Activated CD8-positive, alpha-beta T cell treated with anti-CD3 and anti-CD28 coated beads for 36 hours (primary cell): Measurements from ENCODE around the gene SPTSSB. TPM values are rescaled to one million over a fixed set of nuclear protein-coding genes. Genes with fewer than 3 reads are reported as not detected.

Experiments used
- ATAC-seq: fragments of 200-7000 bp; cut with Tn5 transposase; one replicate; pipeline ENCODE4 v1.10.0; 2021; ENCODE audit warnings: mild to moderate bottlenecking, moderate library complexity
- CTCF ChIA-PET: fragments of 350-600 bp; sonication (Branson Sonifier 250); formaldehyde crosslinking; loops from one replicate; lab custom pipeline; 2021; ENCODE audit warnings: antibody characterized with exemption; lab: Charles Lee
- POLR2A ChIA-PET: fragments of 350-600 bp; sonication (Branson Sonifier 250); formaldehyde crosslinking; loops from one replicate; lab custom pipeline; 2021; ENCODE audit warnings: antibody characterized with exemption; lab: Charles Lee
- DNase-seq: peaks from one replicate; pipeline ENCODE4 v3.0.0-alpha.2; 2020
- H3K27ac Mint-ChIP-seq: one replicate; pipeline ENCODE4 v1.8.0; 2021; ENCODE audit warnings: mild to moderate bottlenecking, mixed read lengths
- H3K27me3 Mint-ChIP-seq: one replicate; pipeline ENCODE4 v1.8.0; 2021; ENCODE audit warnings: mixed read lengths
- H3K36me3 Mint-ChIP-seq: one replicate; pipeline ENCODE4 v1.8.0; 2021; ENCODE audit warnings: low read depth, mixed read lengths
- H3K4me1 Mint-ChIP-seq: one replicate; pipeline ENCODE4 v1.8.0; 2021; ENCODE audit warnings: low read depth, mixed read lengths
- H3K4me3 Mint-ChIP-seq: one replicate; pipeline ENCODE4 v1.8.0; 2021; ENCODE audit warnings: mild to moderate bottlenecking, moderate library complexity, mixed read lengths
- H3K9me3 Mint-ChIP-seq: one replicate; pipeline ENCODE4 v1.8.0; 2021; ENCODE audit warnings: mixed read lengths
- CTCF ChIP-seq: fragments of 200-600 bp; IDR thresholded peaks from one replicate; pipeline ENCODE4 v1.8.0; 2022; ENCODE audit warnings: antibody characterized with exemption, mild to moderate bottlenecking
- intact Hi-C: fragments of 100-400 bp; cut with micrococcal nuclease; formaldehyde crosslinking; loops from one replicate; pipeline ENCODE4 v1.10.0; 2022
- total RNA-seq, 2 experiments: library from RNA; stranded (reverse); gene quantifications; one replicate each; pipeline ENCODE4 v1.2.3, GENCODE V29; 2021

SPTSSB gene
- total RNA-seq, 2 experiments from 2014 or later = not detected

GRCh38 chr3:161369531-161369930 lies 1.8 kb downstream of the SPTSSB start:
- intact Hi-C loops = no loop called here
- TF ChIP-seq CTCF = no peak
- CTCF ChIA-PET = no interaction called here
- Mint-ChIP-seq H3K27me3 (peaks cover 44% of the 10 kb centered on the region), H3K4me3 (no peak overlapping the region), H3K9me3 (no peaks in the 10 kb centered on the region), H3K4me1 (peaks cover 12% of the 10 kb centered on the region), H3K27ac (no peak overlapping the region), H3K36me3 (no peaks in the 10 kb centered on the region)
- DNase-seq (peak; percentile 3), ATAC-seq (no peak)
- POLR2A ChIA-PET = no interaction called here

GRCh38 chr3:161366094-161366493 lies 5.2 kb downstream of the SPTSSB start:
- H3K27me3 Mint-ChIP-seq = peaks cover 24% of the 10 kb centered on the region
- no peak for DNase-seq
- POLR2A ChIA-PET = no interaction called here
- no peak overlapping the region for H3K27ac Mint-ChIP-seq
- no peaks in the 10 kb centered on the region for H3K9me3 Mint-ChIP-seq
- no peak for ATAC-seq
- CTCF ChIA-PET = interaction anchor here (1.8 kb wide), 2 partner anchors 43 to 91 kb away, joined by 5 to 7 read pairs; no protein-coding TSS in a partner anchor
- intact Hi-C loops = no loop called here
- H3K36me3 Mint-ChIP-seq = no peaks in the 10 kb centered on the region
- TF ChIP-seq CTCF = no peak
- peaks cover 2% of the 10 kb centered on the region for H3K4me1 Mint-ChIP-seq
- H3K4me3 Mint-ChIP-seq = no peak overlapping the region

GRCh38 chr3:161358488-161358887 lies 12.8 kb downstream of the SPTSSB start:
- H3K27me3 Mint-ChIP-seq = peaks cover 12% of the 10 kb centered on the region
- H3K36me3 Mint-ChIP-seq = no peaks in the 10 kb centered on the region
- DNase-seq = no peak
- intact Hi-C loops = no loop called here
- no peaks in the 10 kb centered on the region for H3K4me1 Mint-ChIP-seq
- H3K27ac Mint-ChIP-seq = no peak overlapping the region
- H3K9me3 Mint-ChIP-seq = no peaks in the 10 kb centered on the region
- CTCF ChIA-PET = interaction anchor here (1.5 kb wide), 1 partner anchor 13 kb away, joined by 3 read pairs; the partner anchor contains the start of gene SPTSSB
- POLR2A ChIA-PET = no interaction called here
- no peak overlapping the region for H3K4me3 Mint-ChIP-seq
- no peak for TF ChIP-seq CTCF
- no peak for ATAC-seq

- ChIA-PET POLR2A (no interaction called here), CTCF (interaction anchor here (0.6 kb wide), 1 partner anchor 66 kb away, joined by 4 read pairs; no protein-coding TSS in a partner anchor)
- H3K36me3 Mint-ChIP-seq = no peaks in the 10 kb centered on the region
- H3K27ac Mint-ChIP-seq = no peak overlapping the region
- ATAC-seq (no peak), DNase-seq (no peak)
- H3K4me1 Mint-ChIP-seq = no peaks in the 10 kb centered on the region
- intact Hi-C loops = no loop called here
- no peaks in the 10 kb centered on the region for H3K9me3 Mint-ChIP-seq
- no peak overlapping the region for H3K4me3 Mint-ChIP-seq
- peaks cover 14% of the 10 kb centered on the region for H3K27me3 Mint-ChIP-seq
- TF ChIP-seq CTCF = no peak
Observed at GRCh38 chr3:161356287-161356686, 15.0 kb downstream of the SPTSSB start.

GRCh38 chr3:161355508-161355907 lies 15.8 kb downstream of the SPTSSB start:
- ChIA-PET CTCF (no interaction called here), POLR2A (no interaction called here)
- TF ChIP-seq CTCF = no peak
- Mint-ChIP-seq H3K4me1 (no peaks in the 10 kb centered on the region), H3K27me3 (peaks cover 11% of the 10 kb centered on the region), H3K4me3 (no peak overlapping the region), H3K36me3 (no peaks in the 10 kb centered on the region), H3K9me3 (no peaks in the 10 kb centered on the region), H3K27ac (no peak overlapping the region)
- DNase-seq (no peak), ATAC-seq (no peak)
- intact Hi-C loops = no loop called here
